CD4-positive, alpha-beta T cell treated with Interleukin-17A for 1 hour (primary cell): ENCODE measurements around the gene ZNF573.
A peak's percentile ranks its signal among the peaks of the same experiment; 100 is the strongest.

ENCODE experiments used
- DNase-seq: peaks from one replicate; pipeline ENCODE4 v3.0.0-alpha.2; 2020

Gene ZNF573

DNA sequence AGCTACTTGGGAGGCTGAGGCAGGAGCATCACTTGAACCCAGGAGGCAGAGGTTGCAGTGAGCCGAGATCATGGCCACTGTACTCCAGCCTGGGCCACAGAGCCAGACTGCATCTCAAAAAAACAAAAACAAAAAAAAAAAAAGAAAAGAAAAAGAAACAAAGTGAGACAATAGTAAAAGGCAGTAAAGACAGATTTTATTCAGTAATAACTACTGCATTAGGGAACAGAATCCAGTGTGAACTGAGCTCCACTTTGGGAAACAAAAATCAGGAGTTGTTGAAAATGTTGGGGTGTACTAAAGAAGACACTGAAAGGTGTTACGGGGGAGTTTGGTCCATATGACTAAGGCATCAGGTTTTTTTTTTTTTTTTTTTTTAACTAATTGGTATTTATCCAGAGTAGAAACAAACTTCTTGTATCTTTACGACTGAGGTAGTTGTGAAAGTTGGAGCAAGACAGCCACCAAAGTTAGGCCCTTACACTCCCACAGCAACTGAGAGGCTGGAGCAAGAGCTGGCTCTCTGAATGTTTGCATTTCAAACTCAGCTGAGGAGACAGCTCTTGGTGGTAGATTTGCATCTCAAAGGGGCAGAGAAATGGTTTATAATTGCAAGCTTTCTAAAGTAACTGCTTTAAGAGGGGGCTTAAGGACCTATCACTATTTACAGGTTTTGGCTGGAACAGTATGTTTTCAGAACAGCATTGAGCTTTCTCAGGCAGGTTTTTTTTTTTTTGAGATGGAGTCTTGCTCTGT is 84.1 kb downstream of the ZNF573 start:
- no peak for DNase-seq

DNA sequence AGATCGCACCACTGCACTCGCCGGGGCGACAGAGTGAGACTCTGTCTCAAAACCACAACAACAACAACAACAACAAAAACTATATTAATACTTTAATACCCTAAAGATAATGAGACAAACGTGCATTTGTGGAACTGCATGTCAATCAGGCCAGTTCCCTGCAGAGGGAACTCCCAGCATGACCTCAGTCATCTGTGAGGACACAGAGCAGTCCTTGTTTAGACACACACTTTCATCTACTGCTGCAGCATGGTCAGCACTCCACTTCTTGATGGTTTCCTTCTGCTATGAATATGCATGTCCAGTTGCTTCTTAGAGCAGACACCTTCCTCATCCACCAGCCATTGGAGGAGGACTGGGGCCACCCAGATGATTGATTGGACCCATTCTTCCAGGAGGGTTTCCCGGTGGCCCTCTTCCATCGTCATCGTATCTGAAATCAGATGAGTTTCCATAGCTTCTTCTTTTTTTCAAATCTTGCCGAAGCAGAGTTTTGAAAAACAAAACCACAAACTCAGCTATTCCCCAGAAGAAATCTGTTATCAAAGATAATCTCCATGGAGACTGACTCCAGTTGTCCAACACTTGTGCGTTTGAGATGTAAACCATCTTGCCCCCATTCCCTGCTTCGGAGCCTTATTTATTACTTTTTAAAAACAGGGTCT is 86.3 kb downstream of the ZNF573 start:
- no peak for DNase-seq

GRCh38 chr19:37691881-37692504 is 87.4 kb downstream of the ZNF573 start:
- DNase-seq = peak; percentile 85
